HG03521 (cell line): ENCODE measurements around the gene GALNT12.

Experiments used
- ATAC-seq: cut with Tn5 transposase; IDR thresholded peaks from one replicate; pipeline ENCODE4 v1.9.1; 2021; ENCODE audit warnings: mild to moderate bottlenecking, moderate library complexity; ENCODE audit not compliant: unreplicated experiment

The GALNT12 gene

GRCh38 chr9:98877311-98877710, 69.8 kb downstream of the GALNT12 start:
- no peak for ATAC-seq

GRCh38 chr9:98879094-98879962, 71.9 kb downstream of the GALNT12 start:
- ATAC-seq = no peak

DNA sequence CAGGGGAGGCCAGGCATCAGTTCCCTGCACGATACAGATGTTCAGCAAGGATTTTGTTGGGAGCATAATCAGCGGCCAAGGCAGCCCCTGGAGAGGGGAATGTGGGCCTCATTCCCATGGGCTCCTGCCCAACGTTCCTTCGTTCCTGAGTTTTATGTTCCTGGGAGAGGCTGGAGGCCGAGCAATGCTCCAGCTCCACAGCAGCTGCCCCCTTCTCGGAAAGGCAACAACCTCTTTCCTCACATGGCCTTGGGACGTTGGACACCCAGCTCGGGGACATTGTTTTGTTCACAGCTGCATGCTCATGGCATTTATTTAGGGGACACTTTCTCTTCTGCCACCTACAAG, 72.5 kb downstream of the GALNT12 start:
- no peak for ATAC-seq

- ATAC-seq = no peak
Observed at GRCh38 chr9:98880311-98881015, 73.0 kb downstream of the GALNT12 start.

DNA sequence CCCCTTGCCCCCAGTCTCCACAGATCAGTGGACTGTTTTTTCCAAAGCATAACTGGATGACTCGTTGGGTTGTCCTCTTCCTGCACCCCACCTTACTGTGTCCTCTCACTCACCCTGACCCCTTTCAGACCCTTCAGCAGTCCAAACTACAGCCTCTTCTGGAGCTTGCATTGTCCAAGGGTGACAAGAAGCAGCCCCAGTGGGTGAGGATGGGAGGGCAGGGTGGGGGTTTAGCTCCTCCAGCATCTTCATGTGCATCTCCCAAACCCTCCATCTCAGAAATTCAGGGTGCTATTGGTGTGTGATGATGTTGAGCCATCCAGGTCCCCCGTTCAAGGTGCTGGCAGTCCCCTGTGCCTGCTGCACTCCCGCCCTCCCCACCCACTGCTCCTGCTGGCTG, 73.9 kb downstream of the GALNT12 start:
- ATAC-seq = no peak

DNA sequence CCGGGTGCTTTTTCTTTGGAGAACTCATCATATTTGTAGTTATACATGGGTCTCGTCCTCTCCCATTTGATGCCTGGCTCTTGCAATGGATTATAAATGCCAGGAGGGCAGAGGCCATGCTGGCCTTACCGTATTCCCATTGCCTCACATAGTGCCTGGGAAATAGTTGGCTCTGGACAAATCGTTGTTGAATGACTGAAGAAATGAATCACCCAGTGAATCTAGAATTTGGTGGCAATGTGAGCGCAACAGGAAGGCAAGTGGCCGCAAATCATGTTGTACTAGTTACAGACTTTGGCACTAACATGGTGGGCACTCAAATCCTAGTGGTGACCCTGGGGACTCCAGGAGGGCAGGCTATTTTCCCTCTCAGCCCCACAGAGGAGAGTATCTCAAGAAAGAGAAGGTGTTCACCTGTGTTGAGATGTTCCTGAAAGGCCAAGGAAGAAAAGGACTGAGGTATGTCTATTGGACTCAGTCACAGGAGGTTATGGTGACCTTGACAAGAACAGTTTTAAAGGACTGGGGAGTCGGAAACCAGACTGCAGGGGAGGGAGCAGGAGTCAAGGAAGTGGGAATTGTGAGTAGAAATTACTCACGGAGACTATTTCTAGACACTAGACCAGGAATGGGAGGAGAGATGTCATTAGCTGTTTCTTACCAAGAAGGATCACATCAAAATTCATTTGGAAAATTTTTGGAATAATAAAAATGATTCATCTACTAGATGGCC, 74.5 kb downstream of the GALNT12 start:
- ATAC-seq = no peak

GRCh38 chr9:98882569-98882923, 75.1 kb downstream of the GALNT12 start:
- no peak for ATAC-seq

GRCh38 chr9:98883276-98883675, 75.8 kb downstream of the GALNT12 start:
- no peak for ATAC-seq

DNA sequence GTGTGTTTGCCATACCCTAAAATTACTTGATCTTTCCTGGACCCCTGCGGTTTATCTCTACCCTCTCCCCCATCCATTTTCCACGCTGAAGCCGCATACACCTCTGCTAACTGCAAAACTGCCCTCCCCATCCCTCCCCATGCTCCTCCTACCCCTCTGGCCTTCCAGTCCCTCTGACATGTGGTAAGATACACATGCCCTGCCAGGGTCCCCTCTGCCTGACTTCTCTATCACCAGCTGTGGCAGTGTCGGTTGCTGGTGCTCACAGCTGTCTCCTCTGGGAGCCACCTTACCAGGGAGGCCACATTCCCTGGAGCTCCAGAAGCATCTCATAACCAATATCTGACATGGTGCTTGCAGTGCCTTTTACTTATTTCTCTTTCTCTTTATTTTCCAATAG, 77.4 kb downstream of the GALNT12 start:
- no peak for ATAC-seq

DNA sequence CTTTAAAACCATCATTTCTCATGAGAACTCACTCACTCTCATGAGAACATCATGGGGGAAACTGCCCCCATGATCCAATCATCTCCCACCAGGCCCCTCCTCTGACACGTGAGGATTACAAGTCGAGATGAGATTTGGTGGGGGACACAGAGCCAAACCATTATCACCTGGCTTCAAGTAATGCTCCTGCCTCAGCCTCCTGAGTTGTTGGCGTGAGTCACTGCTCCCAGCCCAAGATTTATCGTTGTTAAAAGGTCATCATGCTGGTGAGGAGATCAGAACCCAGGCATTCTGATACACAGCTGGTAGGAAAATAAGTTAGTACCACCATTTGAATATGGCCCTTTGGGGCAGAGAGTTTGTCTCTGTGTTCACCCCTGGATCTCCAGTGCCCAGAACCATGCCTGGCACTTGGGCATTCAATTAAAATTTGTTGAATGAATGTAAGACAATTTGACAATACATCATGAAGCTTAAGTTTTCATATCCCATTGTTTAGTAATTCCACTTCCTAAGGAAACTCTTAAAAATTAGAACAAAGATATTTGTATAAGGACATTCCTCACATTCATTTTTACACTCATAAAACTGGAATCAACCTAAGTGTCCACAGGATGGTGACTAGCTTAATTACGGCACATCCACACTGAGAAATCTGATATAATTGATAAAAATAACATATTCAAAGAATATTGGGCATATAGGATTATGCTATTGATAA, 78.3 kb downstream of the GALNT12 start:
- no peak for ATAC-seq

GRCh38 chr9:98886691-98887229, 79.3 kb downstream of the GALNT12 start:
- ATAC-seq = no peak

GRCh38 chr9:98887918-98888510, 80.5 kb downstream of the GALNT12 start:
- ATAC-seq = no peak

DNA sequence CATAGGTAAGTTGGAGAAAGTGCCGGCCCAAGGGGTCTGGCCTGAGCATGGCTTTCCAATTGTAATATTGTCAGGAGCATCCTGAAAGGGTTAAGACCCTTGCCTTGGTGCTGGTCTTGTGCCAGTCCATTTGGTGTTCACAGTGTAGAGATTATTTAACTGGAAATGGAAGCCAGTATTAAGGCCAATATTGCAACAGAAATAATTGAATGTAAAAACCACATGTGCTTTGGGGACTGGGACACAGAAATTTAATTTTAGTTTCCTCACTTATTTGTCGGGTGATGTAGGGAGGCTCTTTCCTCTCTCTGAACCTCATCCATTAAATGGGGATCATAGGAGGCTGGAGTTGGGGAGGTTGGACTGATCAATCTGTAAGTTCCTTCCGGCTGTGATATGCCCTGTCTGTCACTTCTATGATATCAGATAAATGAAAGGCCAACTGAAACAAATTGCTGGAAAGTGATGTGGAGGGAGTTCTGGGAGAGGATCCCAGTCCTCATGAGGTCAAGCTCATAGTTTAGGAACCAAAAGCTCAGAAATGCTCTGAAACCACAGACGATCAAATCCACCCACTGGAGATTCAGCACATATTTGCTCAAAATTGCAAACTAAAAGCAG, 81.4 kb downstream of the GALNT12 start:
- no peak for ATAC-seq

DNA sequence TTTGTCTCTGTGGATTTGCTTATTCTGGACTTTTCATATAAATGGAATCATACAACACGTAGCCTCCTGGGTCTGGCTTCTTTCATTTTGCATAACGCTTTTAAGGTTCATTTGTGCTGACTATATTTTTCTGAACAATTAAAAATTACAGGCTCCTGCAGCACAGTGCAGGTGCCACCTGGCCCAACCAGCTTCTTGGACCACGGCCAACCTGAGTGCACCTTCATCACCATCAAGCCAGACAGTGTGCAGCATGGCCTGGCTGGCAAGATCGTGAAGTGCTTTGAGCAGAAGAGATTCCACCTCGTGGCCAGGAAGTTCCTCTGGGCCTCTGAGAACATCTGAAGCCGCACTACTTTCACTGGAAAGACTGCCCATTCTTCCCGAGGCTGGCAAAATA, 82.8 kb downstream of the GALNT12 start:
- ATAC-seq = no peak

- no peak for ATAC-seq
Observed at GRCh38 chr9:98892288-98892687, 84.8 kb downstream of the GALNT12 start.

DNA sequence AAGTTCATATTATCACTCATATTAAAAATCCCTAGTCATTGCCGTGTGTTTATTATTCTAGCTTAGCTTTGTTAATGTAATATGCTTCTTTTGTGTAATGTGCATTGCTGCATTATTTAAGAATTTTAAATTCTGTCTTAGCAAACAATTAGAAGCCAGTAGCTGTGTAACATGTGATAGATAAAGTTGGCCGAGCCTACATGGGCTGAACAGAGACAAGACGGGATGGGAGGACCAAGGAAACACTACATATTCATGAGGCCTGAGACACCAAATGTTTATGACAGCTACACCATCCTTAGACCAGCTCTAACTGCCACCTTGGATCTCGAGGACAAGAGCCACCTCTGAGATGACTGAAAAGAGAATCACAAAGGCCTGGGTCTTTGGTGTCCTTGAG, 85.2 kb downstream of the GALNT12 start:
- no peak for ATAC-seq

GRCh38 chr9:98894171-98894570, 86.7 kb downstream of the GALNT12 start:
- ATAC-seq = no peak

DNA sequence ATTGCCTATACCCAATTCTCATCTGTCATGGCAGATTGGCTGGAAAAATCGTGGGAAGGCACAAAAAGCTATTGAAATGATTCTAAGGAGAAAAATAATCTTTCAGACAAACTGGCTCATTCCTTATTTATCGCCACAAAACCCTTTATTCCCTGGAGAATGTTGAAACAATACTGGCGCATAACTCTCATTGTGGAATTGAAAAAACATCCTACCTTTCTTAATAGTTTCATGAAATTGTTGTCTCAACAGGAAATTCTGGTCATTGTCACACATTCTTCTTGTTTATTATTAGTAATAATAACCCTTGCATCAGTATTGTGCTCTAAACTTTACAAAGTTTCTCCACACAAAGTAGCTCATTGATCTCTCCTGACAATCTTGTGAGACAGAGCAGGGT, 87.3 kb downstream of the GALNT12 start:
- ATAC-seq = no peak

- no peak for ATAC-seq
Observed at GRCh38 chr9:98896632-98897031, 89.2 kb downstream of the GALNT12 start.

- no peak for ATAC-seq
Observed at GRCh38 chr9:98897745-98898144, 90.3 kb downstream of the GALNT12 start.
